B cell (primary cell): ENCODE measurements around the gene TEX28. TPM values are rescaled to one million over a fixed set of nuclear protein-coding genes. Genes with fewer than 3 reads are reported as not detected.

Experiments used
- ATAC-seq: fragments of 200-7000 bp; cut with Tn5 transposase; one replicate; pipeline ENCODE4 v1.10.0; 2021; ENCODE audit warnings: low read depth, mild to moderate bottlenecking, moderate number of reproducible peaks, moderate library complexity
- CTCF ChIA-PET: fragments of 350-600 bp; sonication (Branson Sonifier 250); formaldehyde crosslinking; loops from one replicate; lab custom pipeline; 2021; ENCODE audit warnings: antibody characterized with exemption, inconsistent platforms; lab: Charles Lee
- POLR2A ChIA-PET: fragments of 350-600 bp; sonication (Branson Sonifier 250); formaldehyde crosslinking; loops from one replicate; lab custom pipeline; 2021; ENCODE audit warnings: antibody characterized with exemption; lab: Charles Lee
- DNase-seq: peaks from one replicate; pipeline ENCODE4 v3.0.0; 2013
- H2AFZ ChIP-seq: 2 replicates; pipeline ENCODE4 v1.6.1; 2012; ENCODE audit warnings: mild to moderate bottlenecking, low read depth, low read length; ENCODE audit not compliant: insufficient read depth, poor library complexity, severe bottlenecking
- H3K27ac ChIP-seq, 2 donors: 1 replicate in 1 of 2; 2 replicates in 1 of 2; pipeline ENCODE4 v1.5.1; 2012 to 2013; ENCODE audit warnings: low read length in 2 of 2, mild to moderate bottlenecking in 2 of 2, moderate library complexity in 1 of 2
- H3K27me3 ChIP-seq, 4 experiments: fragments of 200-600 bp in 1 of 4; sonication (generic) in 1 of 4; replicated peaks in 1 of 4; 1 replicate in 2 of 4; 2 replicates in 2 of 4; pipeline versions ENCODE4 v1.6.1 to v1.7.0; 2013 to 2016; ENCODE audit warnings: low read length in 3 of 4, mild to moderate bottlenecking in 2 of 4, mixed read lengths in 1 of 4, moderate library complexity in 1 of 4; ENCODE audit not compliant: insufficient read depth in 4 of 4, control insufficient read depth in 3 of 4; ENCODE audit errors: control extremely low read depth in 1 of 4
- H3K36me3 ChIP-seq, 2 experiments: replicated peaks in 1 of 2; 1 replicate in 1 of 2; 2 replicates in 1 of 2; pipeline versions ENCODE4 v1.6.1 to v1.7.1; 2013; ENCODE audit warnings: low read length in 1 of 2; ENCODE audit not compliant: insufficient read depth in 2 of 2, control insufficient read depth in 1 of 2; ENCODE audit errors: control extremely low read depth in 1 of 2, extremely low read depth in 1 of 2
- H3K4me1 ChIP-seq, 2 donors: fragments of 200-600 bp in 1 of 2; sonication (generic) in 1 of 2; 1 replicate in 1 of 2; 2 replicates in 1 of 2; pipeline versions ENCODE4 v1.5.1 to v1.6.1; 2013 to 2017; ENCODE audit warnings: low read length in 2 of 2; ENCODE audit not compliant: control insufficient read depth in 2 of 2, insufficient read depth in 2 of 2
- H3K4me2 ChIP-seq: replicated peaks from 2 replicates; pipeline ENCODE3; 2012; ENCODE audit warnings: mild to moderate bottlenecking, low read depth, low read length; ENCODE audit not compliant: poor library complexity, severe bottlenecking
- H3K4me3 ChIP-seq, 5 experiments: fragments of 200-600 bp in 1 of 5; sonication (generic) in 1 of 5; 1 replicate in 3 of 5; 2 replicates in 2 of 5; pipeline versions ENCODE4 v1.5.1 to v1.7.0; 2011 to 2016; ENCODE audit warnings: low read length in 4 of 5, mild to moderate bottlenecking in 4 of 5, low read depth in 2 of 5, control low read depth in 1 of 5, moderate library complexity in 1 of 5; ENCODE audit not compliant: insufficient read depth in 1 of 5; ENCODE audit errors: control extremely low read depth in 1 of 5, extremely low read depth in 1 of 5
- H3K79me2 ChIP-seq: fragments of 200-600 bp; sonication (generic); one replicate; pipeline ENCODE4 v1.6.0; 2016; ENCODE audit warnings: low read length; ENCODE audit not compliant: control insufficient read depth, insufficient read depth
- H3K9ac ChIP-seq: fragments of 200-600 bp; sonication (generic); 2 replicates; pipeline ENCODE4 v1.6.1; 2017; ENCODE audit warnings: mild to moderate bottlenecking, low read length, moderate library complexity
- H3K9me3 ChIP-seq, 3 donors: one replicate each; pipeline versions ENCODE4 v1.6.1 to v1.7.1; 2013; ENCODE audit warnings: low read length in 2 of 3; ENCODE audit not compliant: control insufficient read depth in 2 of 3, insufficient read depth in 1 of 3; ENCODE audit errors: control extremely low read depth in 1 of 3
- H4K20me1 ChIP-seq: 2 replicates; pipeline ENCODE4 v1.6.0; 2012; ENCODE audit warnings: mild to moderate bottlenecking, low read length; ENCODE audit not compliant: insufficient read depth, control insufficient read depth, poor library complexity, severe bottlenecking
- H3K27ac Mint-ChIP-seq: one replicate; pipeline ENCODE4 v1.8.0; 2021; ENCODE audit warnings: mixed read lengths
- H3K27me3 Mint-ChIP-seq: one replicate; pipeline ENCODE4 v1.8.0; 2021; ENCODE audit warnings: mixed read lengths
- H3K4me1 Mint-ChIP-seq: one replicate; pipeline ENCODE4 v1.8.0; 2021; ENCODE audit warnings: mixed read lengths
- H3K4me3 Mint-ChIP-seq: one replicate; pipeline ENCODE4 v1.8.0; 2021; ENCODE audit warnings: mixed read lengths
- H3K9me3 Mint-ChIP-seq: one replicate; pipeline ENCODE4 v1.8.0; 2022; ENCODE audit warnings: mixed read lengths; ENCODE audit not compliant: insufficient read depth
- CTCF ChIP-seq: fragments of 200-600 bp; IDR thresholded peaks from one replicate; pipeline ENCODE4 v1.8.0; 2022; ENCODE audit warnings: antibody characterized with exemption, mild to moderate bottlenecking
- EZH2 ChIP-seq: IDR thresholded peaks from 2 replicates; pipeline ENCODE4 v1.6.1; 2012; ENCODE audit warnings: borderline replicate concordance, low read depth, mild to moderate bottlenecking, moderate library complexity, low read length; ENCODE audit not compliant: insufficient read depth, poor library complexity, severe bottlenecking
- WGBS: methylation state at CpG from one replicate; pipeline ENCODE4 v1.1.5; 2013; ENCODE audit warnings: missing lambda C conversion rate; ENCODE audit not compliant: insufficient coverage; 5-methylcytosine and 5-hydroxymethylcytosine counted together
- intact Hi-C: fragments of 100-400 bp; cut with micrococcal nuclease; formaldehyde crosslinking; loops from one replicate; pipeline ENCODE4 v1.10.0; 2022
- polyA plus RNA-seq: library from polyadenylated mRNA; depleted of rRNA; stranded (reverse); fragments of >200 nt; gene quantifications from 2 replicates; pipeline ENCODE4 v1.2.3, GENCODE V29; 2012
- total RNA-seq, 2 donors: library from RNA; stranded (reverse); fragments of 120-200 nt in 1 of 2; gene quantifications; 1 replicate in 1 of 2; 2 replicates in 1 of 2; pipeline versions ENCODE4 v1.2.3 to v1.2.4, GENCODE V29; 2013 to 2022

TEX28 gene
- total and polyA plus RNA-seq, 2 donors (not counting 1 experiment from before 2014, with no cell fraction given): not detected

GRCh38 chrX:154320406-154320805 is 25.5 kb upstream of the TEX28 start:
- DNase-seq: no peak
- no peaks in the 10 kb centered on the region for H3K79me2 ChIP-seq
- H3K27ac ChIP-seq: no peak overlapping the region
- intact Hi-C loops: no loop called here
- Mint-ChIP-seq H3K27ac (peak overlapping the region; percentile 53), H3K4me3 (no peak overlapping the region), H3K9me3 (no peaks in the 10 kb centered on the region), H3K4me1 (peaks cover 38% of the 10 kb centered on the region), H3K27me3 (no peaks in the 10 kb centered on the region)
- WGBS: 96% methylated on average over 4 of the region's 11 CpGs
- no peaks in the 10 kb centered on the region for H3K36me3 ChIP-seq
- H3K9me3 ChIP-seq: no peaks in the 10 kb centered on the region
- ChIA-PET CTCF (no interaction called here), POLR2A (no interaction called here)
- no peak for ATAC-seq
- no peak overlapping the region for H3K9ac ChIP-seq
- no peak for TF ChIP-seq CTCF
- no peak for TF ChIP-seq EZH2
- H4K20me1 ChIP-seq: no peaks in the 10 kb centered on the region
- no peak overlapping the region for H3K4me2 ChIP-seq
- H3K4me3 ChIP-seq: no peak overlapping the region
- peaks cover 11 to 25% of the 10 kb centered on the region in 2 donors for H3K4me1 ChIP-seq
- H3K27me3 ChIP-seq: no peaks in the 10 kb centered on the region
- H2AFZ ChIP-seq: no peak overlapping the region

- H3K9ac ChIP-seq: no peak overlapping the region
- peak overlapping the region; percentile 48 for H2AFZ ChIP-seq
- ATAC-seq: no peak
- Mint-ChIP-seq H3K4me3 (peak overlapping the region; percentile 21), H3K27me3 (no peaks in the 10 kb centered on the region), H3K4me1 (peaks cover 29% of the 10 kb centered on the region), H3K27ac (peak overlapping the region; percentile 43), H3K9me3 (no peaks in the 10 kb centered on the region)
- CTCF ChIA-PET: interaction anchor here (0.7 to 2.0 kb wide), 5 partner anchors 9 to 219 kb away, joined by 3 to 8 read pairs (median 5); no protein-coding TSS in a partner anchor
- no peak overlapping the region for H3K4me3 ChIP-seq
- no peaks in the 10 kb centered on the region for H3K9me3 ChIP-seq
- H3K27ac ChIP-seq: no peak overlapping the region
- peak overlapping the region; percentile 41 for H3K4me2 ChIP-seq
- intact Hi-C loops: no loop called here
- POLR2A ChIA-PET: interaction anchor here (1.2 kb wide), 1 partner anchor 94 kb away, joined by 3 read pairs; no protein-coding TSS in a partner anchor
- H3K79me2 ChIP-seq: no peaks in the 10 kb centered on the region
- no peaks in the 10 kb centered on the region for H3K36me3 ChIP-seq
- H4K20me1 ChIP-seq: no peaks in the 10 kb centered on the region
- peak; percentile 46 for DNase-seq
- H3K27me3 ChIP-seq: no peaks in the 10 kb centered on the region
- 37% methylated on average over 7 of the region's 7 CpGs for WGBS
- no peak for TF ChIP-seq EZH2
- peak; percentile 39 for TF ChIP-seq CTCF
- peaks cover 11 to 25% of the 10 kb centered on the region in 2 donors for H3K4me1 ChIP-seq
Observed at GRCh38 chrX:154317391-154317995, 22.6 kb upstream of the TEX28 start.
